Measurements from ENCODE around the gene SIPA1L3.
"Not testable (repeated sequence)": the region's sequence is repeated elsewhere in the genome, so short reads cannot be mapped to it uniquely, and the experiment has no call there.

The SIPA1L3 gene

DNA sequence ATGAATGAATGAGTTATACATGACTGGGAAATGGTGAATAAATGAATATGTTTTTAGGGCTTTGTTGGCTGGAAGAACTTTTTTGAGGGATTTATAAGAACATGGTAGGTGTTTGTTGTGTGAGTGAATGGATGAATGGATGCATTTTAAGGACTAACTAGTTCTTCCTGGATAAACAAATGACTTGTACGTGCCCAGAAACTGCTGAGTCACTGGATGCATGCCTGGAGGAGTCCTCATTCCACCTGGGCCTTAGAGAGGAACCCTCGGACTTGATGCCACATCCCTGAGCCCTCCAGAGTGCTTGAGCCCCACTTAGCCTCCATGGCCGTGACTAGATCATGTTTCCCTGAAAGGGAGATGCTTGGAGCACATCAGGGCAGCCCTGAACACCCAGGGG lies 163.6 kb downstream of the SIPA1L3 start:
- DNase-seq (ENCODE audit: low spot score), result no peak

DNA sequence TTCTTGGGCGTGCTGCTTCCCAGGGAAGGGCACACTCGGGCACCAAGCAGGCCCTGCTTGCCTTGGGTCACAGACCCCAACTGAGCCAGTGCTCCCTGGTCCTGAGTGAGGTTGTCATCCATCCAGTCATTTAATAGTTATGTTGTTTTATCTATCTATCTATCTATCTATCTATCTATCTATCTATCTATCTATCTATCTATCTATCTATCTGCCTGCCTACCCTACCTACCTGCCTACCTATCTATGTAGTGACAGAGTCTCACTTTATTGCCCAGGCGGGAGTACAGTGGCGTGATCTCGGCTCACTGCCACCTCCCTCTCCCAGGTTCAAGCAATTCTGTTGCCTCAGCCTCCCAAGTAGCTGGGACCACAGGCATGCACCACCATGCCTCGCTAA lies 164.0 kb downstream of the SIPA1L3 start:
- DNase-seq (ENCODE audit: low spot score), result not testable (repeated sequence)

DNA sequence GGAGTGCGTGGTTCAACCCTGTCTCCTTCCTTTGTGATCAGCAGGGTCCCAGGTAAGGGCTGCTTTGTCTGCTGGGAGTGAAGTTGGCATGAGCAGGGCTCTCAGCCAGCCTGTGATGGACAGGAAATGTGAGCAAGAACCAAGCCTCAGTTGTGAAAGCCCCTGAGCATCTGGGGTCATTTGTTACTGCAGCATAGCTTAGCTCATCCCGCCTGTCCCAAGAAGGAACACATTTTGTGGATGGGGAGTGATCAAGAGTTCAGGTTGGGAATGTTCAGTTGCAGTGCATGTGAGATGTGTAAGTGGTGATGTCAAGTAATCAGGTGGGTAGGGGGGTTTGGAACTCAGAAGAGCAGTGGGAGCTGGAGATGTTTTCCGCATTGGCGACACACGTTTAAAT lies 164.6 kb downstream of the SIPA1L3 start:
- no peak for DNase-seq (ENCODE audit: low spot score)

DNA sequence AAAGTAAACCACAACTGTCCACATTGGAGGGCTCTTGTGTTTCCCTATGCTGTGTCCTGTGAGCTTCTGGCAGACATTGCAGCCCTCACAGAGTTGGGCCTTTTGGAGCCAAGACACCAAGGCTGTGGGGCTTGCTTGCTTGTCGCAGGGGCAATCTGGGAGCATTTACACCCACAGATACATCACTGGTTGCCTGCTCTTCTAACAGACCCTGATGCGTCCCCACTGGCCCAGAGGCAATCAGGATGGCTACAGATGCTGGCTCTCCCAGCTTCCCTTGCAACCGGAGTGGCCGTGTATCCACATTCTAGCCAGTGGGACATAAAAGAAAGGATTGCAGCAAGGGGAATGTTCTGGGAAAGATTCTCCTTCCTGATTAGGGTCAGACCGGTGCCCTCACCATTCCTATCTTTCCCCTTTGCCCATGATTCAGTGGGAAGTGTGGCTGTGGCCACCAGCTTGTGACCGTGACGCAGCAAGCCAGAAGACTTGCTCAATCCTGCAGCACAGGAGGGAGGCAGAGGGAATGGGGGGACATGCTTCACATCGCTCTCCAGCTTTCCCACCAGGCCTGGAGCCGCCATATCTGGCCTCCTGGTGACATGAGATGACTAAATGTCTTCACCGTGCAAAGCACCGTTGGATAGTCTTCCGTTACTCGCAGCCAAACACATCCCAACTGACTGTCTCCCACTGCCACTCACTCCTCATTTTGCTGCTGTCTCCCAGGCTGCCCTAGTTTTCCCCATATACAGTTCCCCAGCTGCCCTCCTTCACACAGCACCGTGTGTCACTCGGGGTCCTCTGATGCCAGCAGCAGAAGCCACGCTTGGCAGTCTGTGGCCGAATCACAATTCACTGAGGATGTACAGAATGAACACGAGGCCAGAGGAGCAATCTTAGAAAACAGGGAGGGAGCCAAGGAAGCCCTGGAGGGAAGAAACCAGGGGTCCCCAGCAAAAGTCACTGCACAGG lies 166.1 kb downstream of the SIPA1L3 start:
- DNase-seq (ENCODE audit: low spot score), result no peak

DNA sequence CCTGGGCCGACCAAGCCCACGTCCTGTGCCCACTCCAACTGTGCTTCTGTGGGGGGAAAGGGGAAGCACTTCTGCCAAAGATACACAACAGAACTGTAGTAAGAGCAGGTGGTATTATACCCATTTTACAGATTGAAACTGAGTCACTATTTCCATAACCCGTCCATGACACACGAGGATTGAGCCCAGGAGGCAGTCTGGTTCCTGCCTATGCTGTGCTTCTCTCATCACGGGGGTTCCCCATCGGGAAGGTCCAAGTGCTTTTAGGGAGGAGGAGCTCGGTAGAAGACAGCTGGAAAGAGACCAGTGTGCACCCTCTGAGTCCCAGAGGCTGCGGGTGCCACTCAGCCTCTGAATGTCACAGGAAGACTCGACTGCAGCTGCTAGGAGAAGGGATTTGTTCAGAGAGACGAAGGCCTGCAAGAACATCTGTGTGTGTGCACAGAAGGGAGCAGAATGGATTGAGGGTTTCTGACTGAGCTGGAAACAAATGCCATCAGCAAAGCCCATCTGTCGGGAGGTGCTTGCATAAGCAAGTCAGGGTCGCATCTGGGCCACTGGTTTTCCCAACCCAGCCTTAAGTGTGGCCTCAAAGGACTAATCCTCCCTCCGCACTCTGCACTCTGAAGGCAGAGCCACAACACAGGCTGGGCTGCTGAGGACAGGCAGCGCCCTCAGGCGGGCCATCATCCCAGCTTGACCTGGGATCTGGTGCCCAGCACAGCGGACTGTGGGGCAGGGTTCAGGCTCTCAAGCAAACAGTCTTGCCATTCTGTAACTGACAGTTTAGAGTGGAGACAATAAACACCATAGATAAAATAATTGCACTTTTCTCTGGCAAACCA lies 167.1 kb downstream of the SIPA1L3 start:
- no peak for DNase-seq (ENCODE audit: low spot score)

DNA sequence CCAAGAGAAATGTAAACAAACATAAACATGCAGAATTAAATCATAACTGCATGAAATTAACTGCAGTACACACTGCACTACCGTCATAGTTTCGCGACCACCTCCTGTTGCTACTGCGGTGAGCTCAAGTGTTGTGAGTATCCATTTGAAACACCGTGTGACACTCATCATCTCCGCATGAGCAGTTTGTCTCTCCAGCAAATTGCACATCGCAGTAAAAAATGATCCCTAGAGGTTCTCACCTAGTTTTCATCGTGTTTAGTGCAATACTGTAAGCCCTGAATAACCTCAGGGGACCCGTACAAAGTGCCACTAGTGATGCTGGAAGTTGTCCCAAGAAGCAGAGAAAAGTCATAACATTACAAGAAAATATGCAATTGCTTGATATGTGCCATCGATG lies 169.3 kb downstream of the SIPA1L3 start:
- no peak for DNase-seq (ENCODE audit: low spot score)

DNA sequence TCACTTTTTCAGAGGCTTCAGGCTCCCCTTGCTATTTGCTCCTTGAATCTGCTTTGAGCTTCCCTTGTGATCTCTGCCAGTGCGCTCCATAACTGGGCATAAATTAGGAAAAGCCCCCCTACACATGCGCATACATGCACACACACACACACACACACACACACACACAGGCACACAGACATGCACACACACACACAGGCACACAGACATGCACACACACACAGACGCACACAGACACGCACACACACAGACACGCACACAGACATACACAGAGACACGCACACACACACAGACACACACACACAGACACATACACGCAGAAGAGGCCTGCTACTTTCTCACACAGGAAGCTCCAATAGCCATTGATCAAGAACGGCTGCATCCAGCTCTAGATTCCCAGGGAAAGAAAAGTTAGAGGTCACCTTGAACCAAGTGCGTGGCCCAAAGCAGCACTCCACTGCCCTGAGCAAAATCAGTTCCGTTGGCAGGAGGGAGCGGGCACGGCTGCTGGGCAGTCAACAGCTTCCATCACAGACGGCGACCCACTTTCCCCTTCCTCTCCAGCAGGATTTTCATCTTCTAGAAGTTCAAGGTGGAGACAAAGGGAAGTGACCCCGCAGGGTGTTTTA lies 171.4 kb downstream of the SIPA1L3 start:
- DNase-seq (ENCODE audit: low spot score), result no peak

DNA sequence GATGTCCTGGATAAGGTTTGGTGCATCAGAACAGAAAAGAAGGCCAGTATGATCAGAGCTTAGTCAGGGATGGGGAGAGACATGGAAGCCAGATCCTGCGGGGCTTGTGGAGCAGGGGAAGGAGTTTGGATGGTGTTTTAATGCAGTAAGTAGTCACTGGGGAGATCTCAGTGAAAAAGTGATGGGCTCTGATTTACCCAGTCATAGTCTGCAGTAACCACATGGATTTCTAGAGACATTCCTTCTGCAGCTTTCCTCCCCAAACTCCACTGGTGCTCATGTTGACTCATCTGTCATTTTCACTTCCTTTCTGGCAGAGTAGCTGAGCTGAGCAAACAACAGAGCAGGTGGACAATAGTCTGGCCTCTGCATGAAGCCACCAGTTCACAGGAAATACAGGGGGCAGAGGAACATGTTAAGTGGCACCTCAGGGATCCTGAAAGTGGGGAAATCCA lies 172.9 kb downstream of the SIPA1L3 start:
- DNase-seq (ENCODE audit: low spot score), result peak; percentile 23

DNA sequence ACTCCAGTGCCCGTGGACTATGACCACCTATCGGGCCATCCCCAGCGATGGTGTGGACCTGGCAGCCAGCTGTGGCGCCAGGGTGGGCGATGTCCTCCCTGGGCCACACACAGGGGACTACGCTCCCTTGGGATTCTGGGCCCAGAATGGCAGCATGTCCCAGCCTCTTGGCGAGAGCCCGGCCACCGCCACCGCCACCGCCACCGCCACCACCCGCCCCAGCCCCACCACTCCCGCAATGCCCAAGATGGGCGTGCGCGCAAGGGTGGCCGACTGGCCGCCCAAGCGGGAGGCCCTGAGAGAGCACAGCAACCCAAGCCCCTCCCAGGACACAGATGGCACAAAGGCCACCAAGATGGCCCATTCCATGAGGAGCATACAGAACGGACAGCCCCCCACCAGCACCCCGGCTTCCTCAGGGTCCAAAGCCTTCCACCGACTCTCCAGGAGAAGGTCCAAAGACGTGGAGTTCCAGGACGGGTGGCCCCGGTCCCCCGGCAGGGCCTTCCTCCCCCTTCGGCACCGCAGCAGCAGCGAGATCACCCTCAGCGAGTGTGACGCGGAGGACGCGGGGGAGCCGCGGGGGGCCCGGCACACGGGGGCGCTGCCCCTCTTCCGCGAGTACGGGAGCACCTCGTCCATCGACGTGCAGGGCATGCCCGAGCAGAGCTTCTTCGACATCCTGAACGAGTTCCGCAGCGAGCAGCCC lies 174.7 kb downstream of the SIPA1L3 start:
- DNase-seq (ENCODE audit: low spot score), result no peak

DNA sequence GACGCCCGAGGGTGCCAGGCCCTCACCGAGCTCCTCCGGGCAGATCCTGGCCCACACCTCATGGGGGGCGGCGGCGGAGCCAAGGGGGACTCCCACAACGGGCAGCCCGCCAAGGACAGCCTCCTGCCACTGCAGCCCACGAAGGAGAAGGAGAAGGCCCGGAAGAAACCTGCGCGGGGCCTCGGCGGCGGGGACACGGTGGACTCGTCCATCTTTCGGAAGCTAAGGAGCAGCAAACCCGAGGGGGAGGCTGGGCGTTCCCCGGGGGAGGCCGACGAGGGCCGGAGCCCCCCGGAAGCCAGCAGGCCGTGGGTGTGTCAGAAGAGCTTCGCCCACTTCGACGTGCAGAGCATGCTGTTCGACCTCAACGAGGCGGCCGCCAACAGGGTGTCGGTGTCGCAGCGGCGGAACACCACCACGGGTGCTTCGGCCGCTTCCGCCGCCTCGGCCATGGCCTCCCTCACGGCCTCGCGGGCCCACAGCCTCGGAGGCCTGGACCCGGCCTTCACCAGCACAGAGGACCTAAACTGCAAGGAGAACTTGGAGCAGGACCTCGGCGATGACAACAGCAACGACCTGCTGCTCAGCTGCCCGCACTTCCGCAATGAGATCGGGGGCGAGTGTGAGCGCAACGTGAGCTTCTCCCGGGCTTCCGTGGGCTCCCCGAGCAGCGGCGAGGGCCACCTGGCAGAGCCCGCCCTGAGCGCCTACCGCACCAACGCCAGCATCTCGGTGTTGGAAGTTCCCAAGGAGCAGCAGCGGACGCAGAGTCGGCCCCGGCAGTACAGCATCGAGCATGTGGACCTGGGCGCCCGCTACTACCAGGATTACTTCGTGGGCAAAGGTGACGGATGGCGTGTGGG lies 175.5 kb downstream of the SIPA1L3 start:
- no peak for DNase-seq (ENCODE audit: low spot score)

DNA sequence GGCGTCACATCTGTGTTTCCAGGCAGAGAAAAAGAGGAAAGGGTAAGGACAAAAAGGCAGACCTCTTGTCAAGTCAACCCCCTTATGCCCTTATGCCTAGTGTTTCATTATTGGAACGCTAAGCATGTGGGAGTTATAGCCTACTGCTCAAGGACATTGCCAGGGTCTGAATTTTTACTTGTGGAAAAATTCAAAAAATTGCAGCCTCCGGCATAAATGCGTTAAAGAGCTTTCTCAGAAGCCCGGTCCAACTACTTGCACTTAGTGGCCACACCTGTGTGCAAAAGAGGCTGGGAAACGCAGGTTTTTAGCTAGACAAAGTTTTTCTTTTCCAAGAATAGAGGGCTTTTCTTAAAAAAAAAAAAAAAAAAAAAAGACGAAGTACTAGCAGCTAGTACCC lies 177.2 kb downstream of the SIPA1L3 start:
- no peak for DNase-seq (ENCODE audit: low spot score)

DNA sequence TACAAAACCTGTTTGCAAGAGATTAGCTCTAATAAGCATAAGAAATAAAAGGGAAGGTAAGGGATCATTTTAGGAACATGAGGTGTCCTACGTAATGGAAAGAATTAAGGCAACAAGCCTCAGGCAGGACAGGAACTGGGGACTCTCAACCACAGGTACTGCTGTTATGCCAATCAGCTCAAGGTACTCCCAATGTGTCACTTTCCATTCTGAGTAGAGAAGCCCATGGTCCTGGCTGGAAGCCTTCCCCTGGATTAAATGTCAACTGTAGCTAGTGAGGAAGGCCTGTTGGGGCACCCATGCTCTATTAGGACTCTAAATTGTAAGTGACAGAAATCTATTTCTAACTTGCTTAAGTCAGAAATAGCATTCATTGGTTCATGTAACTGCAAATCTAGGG lies 182.4 kb downstream of the SIPA1L3 start:
- no peak for DNase-seq (ENCODE audit: low spot score)

DNA sequence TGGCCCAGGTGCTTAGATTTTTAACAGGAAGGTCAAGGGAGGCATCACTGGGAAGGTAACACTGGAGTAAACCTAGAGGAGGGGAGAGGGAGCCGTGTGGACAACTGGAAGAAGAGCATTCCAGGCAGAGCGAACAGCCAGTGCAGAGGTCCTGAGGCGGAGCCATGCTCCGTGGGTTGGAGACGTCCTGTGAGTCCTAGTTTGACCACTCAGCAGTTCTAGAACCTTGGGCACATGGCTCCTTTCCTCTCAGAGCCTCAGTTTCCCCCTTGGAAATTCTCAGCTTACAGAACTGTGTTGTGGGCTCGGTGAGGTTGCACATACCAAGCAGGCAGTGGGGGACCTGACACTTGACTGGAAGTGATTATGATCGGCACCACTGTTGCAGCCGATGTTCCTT lies 186.1 kb downstream of the SIPA1L3 start:
- DNase-seq (ENCODE audit: low spot score), result no peak

DNA sequence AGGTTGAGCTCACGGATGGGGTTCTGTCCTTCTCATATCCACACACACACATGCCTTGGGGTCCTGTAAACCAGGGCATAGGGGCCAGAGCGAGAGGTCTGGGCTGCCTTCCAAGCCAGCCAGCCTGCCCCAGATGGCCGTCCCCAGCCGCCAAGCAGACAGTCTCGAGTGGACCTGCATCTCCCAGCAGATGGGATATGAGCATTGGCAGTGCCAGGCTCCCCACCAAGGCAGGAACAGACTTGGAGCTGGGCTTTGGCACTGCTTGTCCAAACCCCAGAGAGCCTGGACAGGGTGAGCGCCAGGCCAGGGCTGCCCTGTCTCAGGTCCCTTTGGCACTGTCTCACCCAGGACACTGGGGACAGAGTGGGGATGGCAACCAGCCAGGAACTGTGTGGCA lies 186.6 kb downstream of the SIPA1L3 start:
- no peak for DNase-seq (ENCODE audit: low spot score)

DNA sequence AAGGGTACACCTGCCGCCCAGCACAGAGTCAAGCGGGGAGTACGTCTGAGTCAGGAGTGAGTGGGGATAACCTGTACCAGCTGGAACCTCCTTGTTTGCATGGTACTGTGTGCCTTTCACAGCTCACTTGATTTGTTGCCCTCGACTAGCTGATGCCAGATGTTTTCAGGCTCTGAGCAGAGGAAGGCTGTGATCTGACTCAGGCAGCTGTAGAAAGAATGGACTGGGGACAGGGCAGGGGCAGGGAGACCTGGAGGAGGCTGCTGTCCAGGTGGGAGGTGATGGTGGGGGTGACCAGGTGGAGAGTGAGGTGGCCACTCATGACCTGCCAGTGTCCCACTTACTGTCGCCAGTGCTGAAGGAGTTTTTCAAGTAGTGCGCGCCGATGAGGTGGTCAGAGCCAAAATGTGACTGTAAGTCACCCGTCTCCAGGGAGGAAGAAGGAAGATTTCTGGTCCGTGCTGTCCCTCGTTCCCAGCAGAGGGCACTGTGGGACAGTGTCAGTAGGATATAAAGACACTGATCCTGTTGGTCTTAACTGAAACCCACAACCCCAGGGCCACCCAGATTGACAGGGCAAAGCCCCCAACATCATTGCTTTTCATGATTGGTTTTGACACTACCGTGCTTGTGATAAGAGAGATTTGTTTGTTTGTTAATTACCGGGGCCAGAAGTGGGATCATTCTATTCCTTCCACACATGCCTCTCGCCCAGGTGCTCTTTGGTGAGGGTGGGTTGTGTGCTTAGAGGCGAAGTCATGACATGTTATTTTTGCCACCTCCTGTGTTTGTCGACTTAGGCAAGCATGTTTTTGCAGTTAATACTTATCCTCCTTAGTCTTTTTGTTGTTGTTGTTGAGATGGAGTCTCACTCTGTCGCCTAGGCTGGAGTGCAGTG lies 188.7 kb downstream of the SIPA1L3 start:
- DNase-seq (ENCODE audit: low spot score), result peak; percentile 59

DNA sequence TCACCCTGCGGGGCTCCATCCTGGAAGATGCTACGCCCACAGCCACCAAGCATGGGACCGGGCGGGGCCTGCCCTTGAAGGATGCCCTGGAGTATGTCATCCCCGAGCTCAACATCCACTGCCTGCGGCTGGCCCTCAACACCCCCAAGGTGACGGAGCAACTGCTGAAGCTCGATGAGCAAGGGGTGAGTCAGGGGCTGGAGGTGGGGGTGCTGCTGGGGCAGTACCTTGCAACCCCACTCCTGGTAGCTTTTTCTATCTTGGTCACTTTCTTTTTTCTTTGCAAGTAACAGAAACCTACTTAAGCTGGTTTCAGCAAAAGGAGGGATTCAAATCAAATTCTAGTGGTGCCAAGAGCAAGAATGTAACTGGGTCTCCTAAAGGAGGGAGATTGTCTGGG lies 193.0 kb downstream of the SIPA1L3 start:
- no peak for DNase-seq (ENCODE audit: low spot score)

DNA sequence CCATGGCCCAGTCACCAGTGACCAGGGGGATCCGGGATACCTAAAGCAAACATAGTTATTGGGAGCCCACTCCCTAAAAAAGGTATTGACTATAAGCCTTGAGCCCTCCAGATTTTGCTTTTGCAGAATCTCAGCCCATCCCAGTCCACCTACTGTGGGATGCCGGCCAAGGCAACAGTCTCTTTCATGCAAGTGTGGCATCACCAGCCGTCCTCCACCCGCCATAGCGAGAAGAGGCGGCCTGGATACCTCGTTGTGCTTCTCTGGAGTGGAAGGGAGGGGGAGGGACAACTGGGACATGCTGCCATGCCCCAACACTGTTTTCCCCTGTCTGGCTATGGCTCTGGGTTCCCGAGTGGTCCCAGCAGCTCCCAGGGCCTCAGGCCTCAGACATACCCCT lies 193.6 kb downstream of the SIPA1L3 start:
- no peak for DNase-seq (ENCODE audit: low spot score)

DNA sequence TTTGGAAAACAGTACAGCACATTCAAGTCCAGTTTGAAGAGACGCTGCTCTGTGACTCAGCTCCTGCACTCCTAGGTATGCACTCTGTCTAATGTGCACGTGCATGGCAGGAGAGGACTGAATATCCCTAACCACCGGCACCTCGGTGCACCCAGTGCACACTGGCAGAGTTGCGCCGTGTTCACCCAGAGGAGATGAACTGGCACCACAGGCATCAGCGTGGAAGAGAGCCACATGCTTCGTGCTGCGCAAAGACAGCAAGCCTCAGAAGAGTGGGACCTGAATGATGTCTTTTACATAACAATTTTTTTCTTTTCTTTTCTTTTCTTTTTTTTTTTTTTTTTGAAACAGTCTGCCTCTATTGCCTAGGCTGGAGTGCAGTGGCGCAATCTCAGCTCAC lies 194.7 kb downstream of the SIPA1L3 start:
- no peak for DNase-seq (ENCODE audit: low spot score)

DNA sequence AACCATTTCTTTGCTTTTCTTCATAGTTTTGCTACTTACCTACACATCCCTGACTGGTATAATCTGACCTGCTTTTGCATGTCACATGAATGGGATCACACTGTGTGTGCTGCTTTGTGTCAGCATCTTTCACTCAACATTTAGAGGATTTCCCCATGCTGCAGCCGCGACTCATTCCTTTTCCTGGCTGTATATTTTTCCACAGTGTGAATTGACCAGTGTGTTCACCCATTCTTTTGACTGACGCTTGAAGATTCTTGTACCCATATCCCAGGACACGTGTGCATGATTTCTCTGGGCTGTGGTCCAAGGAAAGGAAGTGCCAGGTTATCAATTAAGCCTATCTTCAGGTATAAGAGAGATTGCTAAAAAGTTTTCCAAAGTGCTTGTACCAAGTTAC lies 198.6 kb downstream of the SIPA1L3 start:
- DNase-seq (ENCODE audit: low spot score), result no peak

DNA sequence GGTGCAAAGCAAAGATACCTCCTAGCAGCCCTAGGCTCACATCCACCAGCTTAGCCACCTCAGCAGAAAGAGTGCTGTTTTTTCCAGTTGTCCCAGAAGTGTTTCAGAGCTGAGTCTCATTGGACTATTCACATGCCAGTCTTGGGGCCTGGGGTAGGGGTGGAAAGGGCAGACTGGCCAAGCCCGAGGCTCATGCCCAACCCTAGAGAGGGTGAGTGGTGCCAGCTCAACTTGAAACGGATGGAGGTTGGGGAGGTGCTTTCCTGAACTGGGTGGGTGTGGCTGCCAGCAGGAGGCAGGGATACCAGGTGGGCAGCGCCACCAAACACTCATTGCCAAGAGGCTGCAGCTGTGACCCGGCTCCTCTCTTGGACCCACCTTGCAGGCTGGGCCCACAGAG lies 200.1 kb downstream of the SIPA1L3 start:
- no peak for DNase-seq (ENCODE audit: low spot score)
